H1 (cell line): ENCODE data around the gene KRTAP10-3. TPM values are rescaled to one million over a fixed set of nuclear protein-coding genes. Genes with fewer than 3 reads are reported as not detected.

Experiments used
- CTCF ChIP-seq, 3 experiments: IDR thresholded peaks; 1 replicate in 2 of 3; 2 replicates in 1 of 3; pipeline versions ENCODE4 v1.5.1 to v1.6.1; 2011; ENCODE audit warnings: low read length in 3 of 3, mild to moderate bottlenecking in 3 of 3, inconsistent platforms in 2 of 3, low read depth in 1 of 3, moderate library complexity in 1 of 3; ENCODE audit not compliant: insufficient read depth in 1 of 3; ENCODE audit errors: control extremely low read depth in 1 of 3
- E2F6 ChIP-seq: IDR thresholded peaks from 2 replicates; pipeline ENCODE4 v1.6.1; 2012; ENCODE audit warnings: inconsistent platforms
- SAP30 ChIP-seq: fragments of 300-600 bp; sonication (generic); IDR thresholded peaks from 2 replicates; pipeline ENCODE4 v1.7.1; 2012; ENCODE audit warnings: low read length, moderate library complexity, mild to moderate bottlenecking, inconsistent platforms; ENCODE audit not compliant: insufficient read depth, insufficient replicate concordance
- SIRT6 ChIP-seq: IDR thresholded peaks from one replicate; pipeline ENCODE4 v1.7.1; 2012; ENCODE audit warnings: low read length, inconsistent platforms
- SIX5 ChIP-seq: IDR thresholded peaks from 2 replicates; pipeline ENCODE4 v1.6.1; 2011; ENCODE audit warnings: mild to moderate bottlenecking, low read depth, low read length
- SP1 ChIP-seq: IDR thresholded peaks from 2 replicates; pipeline ENCODE4 v1.6.1; 2011; ENCODE audit warnings: low read depth, low read length
- SP4 ChIP-seq: IDR thresholded peaks from 2 replicates; pipeline ENCODE4 v1.6.1; 2012; ENCODE audit warnings: low read length, inconsistent platforms
- TAF1 ChIP-seq: IDR thresholded peaks from 2 replicates; pipeline ENCODE4 v1.6.1; 2011; ENCODE audit warnings: mild to moderate bottlenecking, low read depth, low read length
- polyA plus RNA-seq, 7 experiments: library from polyadenylated mRNA; depleted of rRNA in 3 of 7; stranded (reverse) in 5 of 7; unstranded in 2 of 7; fragments of >200 nt in 5 of 7; fragments of 200-250 nt in 2 of 7; gene quantifications; 1 replicate in 5 of 7; 2 replicates in 1 of 7; 4 replicates in 1 of 7; pipeline versions ENCODE4 v1.2.1 to v1.2.3, GENCODE V29; 2011 to 2013; ENCODE audit warnings: missing spikeins in 2 of 7, mixed read lengths in 2 of 7
- total RNA-seq: library from RNA; stranded (reverse); fragmentation: NEBNext Ultra II Directional; extraction: Animal tissue kit (Norgen Biotek cat#: 25700); gene quantifications from 2 replicates; pipeline ENCODE4 v1.2.1, GENCODE V29; 2021

The KRTAP10-3 gene
- total and polyA plus RNA-seq, 2 of the 8 experiments (the other 6 are each of a cell fraction or from before 2014, with no cell fraction given) = not detected

- TF ChIP-seq CTCF (IDR thresholded peaks at IDR 0.05; ENCODE audit: control extremely low read depth in 1 of 3, insufficient read depth in 1 of 3, low read depth in 1 of 3, low read length in 3 of 3) (no peak), SIX5 (no peak), SIRT6 (no peak), E2F6 (0 out of 2 replicates have a peak, but pooled peaks have one; percentile 8), SP4 (no peak), TAF1 (no peak), SAP30 (no peak), SP1 (no peak)
Observed at GRCh38 chr21:44519346-44520325, 39.0 kb downstream of the KRTAP10-3 start (continued).
